PC-9 (cell line): ENCODE results near the gene GATA6. TPM values are rescaled to one million over a fixed set of nuclear protein-coding genes. Genes with fewer than 3 reads are reported as not detected.

ENCODE experiments used
- BruUV-seq: library from RNA; stranded (reverse); fragments of 400-500 nt; replicated peaks from 2 replicates; lab custom pipeline; 2021; lab: Mats Ljungman, UMichigan
- CTCF ChIA-PET: fragments of 300-600 bp; sonication (Branson Sonifier 250); formaldehyde crosslinking; loops from one replicate; lab custom pipeline; 2022; ENCODE audit warnings: antibody characterized with exemption; lab: Charles Lee
- POLR2A ChIA-PET: fragments of 300-600 bp; sonication (Branson Sonifier 250); formaldehyde crosslinking; loops from one replicate; lab custom pipeline; 2022; ENCODE audit warnings: antibody characterized with exemption; ENCODE audit not compliant: unreplicated experiment; lab: Charles Lee
- DNase-seq, 2 experiments: peaks; one replicate each; pipeline versions ENCODE4 v3.0.0 to v3.0.0-alpha.2; 2015 to 2022; ENCODE audit warnings: mixed read lengths in 1 of 2
- H2AFZ ChIP-seq: fragments of 200-600 bp; sonication (generic); 2 replicates; pipeline ENCODE4 v1.8.1; 2017; ENCODE audit warnings: antibody characterized with exemption
- H3F3A ChIP-seq: fragments of 200-600 bp; sonication (generic); 2 replicates; pipeline ENCODE4 v1.8.1; 2017; ENCODE audit warnings: antibody characterized with exemption, mild to moderate bottlenecking, low read depth; ENCODE audit not compliant: insufficient read depth
- H3K27ac ChIP-seq: fragments of 200-600 bp; sonication (generic); 2 replicates; pipeline ENCODE4 v1.6.1; 2016; ENCODE audit warnings: mixed run types
- H3K27me3 ChIP-seq: fragments of 200-600 bp; sonication (generic); 2 replicates; pipeline ENCODE4 v1.6.1; 2016; ENCODE audit warnings: low read depth, mixed run types; ENCODE audit not compliant: insufficient read depth
- H3K36me3 ChIP-seq: fragments of 200-600 bp; sonication (generic); 2 replicates; pipeline ENCODE4 v1.6.1; 2016; ENCODE audit warnings: low read depth, mixed run types
- H3K4me1 ChIP-seq: fragments of 200-600 bp; sonication (generic); replicated peaks from 2 replicates; pipeline ENCODE4 v1.6.1; 2016; ENCODE audit warnings: mixed run types; ENCODE audit not compliant: insufficient read depth
- H3K4me2 ChIP-seq: fragments of 200-600 bp; sonication (generic); 2 replicates; pipeline ENCODE4 v1.6.1; 2017; ENCODE audit warnings: mixed run types
- H3K4me3 ChIP-seq: fragments of 200-600 bp; sonication (generic); 2 replicates; pipeline ENCODE4 v1.6.1; 2016; ENCODE audit warnings: mixed run types
- H3K79me2 ChIP-seq: fragments of 200-600 bp; sonication (generic); 2 replicates; pipeline ENCODE4 v1.6.1; 2017; ENCODE audit warnings: low read depth, mixed run types
- H3K9me2 ChIP-seq: fragments of 200-600 bp; sonication (generic); 2 replicates; pipeline ENCODE4 v1.8.1; 2017; ENCODE audit warnings: mild to moderate bottlenecking; ENCODE audit not compliant: insufficient read depth
- H3K9me3 ChIP-seq: fragments of 200-600 bp; sonication (generic); 2 replicates; pipeline ENCODE4 v1.8.1; 2016; ENCODE audit warnings: low read depth; ENCODE audit not compliant: insufficient read depth
- H4K20me1 ChIP-seq: fragments of 200-600 bp; sonication (generic); 2 replicates; pipeline ENCODE4 v1.8.1; 2017; ENCODE audit not compliant: insufficient read depth
- CTCF ChIP-seq: fragments of 200-600 bp; sonication (generic); conservative IDR thresholded peaks from 2 replicates; pipeline ENCODE4 v1.6.1; 2017; ENCODE audit warnings: mixed run types, antibody characterized with exemption, mild to moderate bottlenecking, moderate library complexity
- EZH2 ChIP-seq: fragments of 200-600 bp; sonication (generic); IDR thresholded peaks from 2 replicates; pipeline ENCODE4 v1.8.0; 2017; ENCODE audit warnings: antibody characterized with exemption, low read depth
- intact Hi-C: fragments of 100-400 bp; cut with micrococcal nuclease; formaldehyde crosslinking; loops from one replicate; pipeline ENCODE4 v1.10.0; 2022; ENCODE audit not compliant: unreplicated experiment
- total RNA-seq: library from RNA; stranded (reverse); gene quantifications from 2 replicates; pipeline ENCODE4 v1.2.3, GENCODE V29; 2021

The GATA6 gene
- total RNA-seq, 1 experiment from 2014 or later, result 9.1 TPM

- H3K27me3 ChIP-seq, result no peaks in the 10 kb centered on the region
- BruUV-seq, result no TSS peak
- no peaks in the 10 kb centered on the region for H3F3A ChIP-seq
- no peak overlapping the region for H3K27ac ChIP-seq
- TF ChIP-seq CTCF, result no peak
- TF ChIP-seq EZH2, result no peak
- H2AFZ ChIP-seq, result no peak overlapping the region
- H3K9me3 ChIP-seq, result no peaks in the 10 kb centered on the region
- H3K79me2 ChIP-seq, result no peaks in the 10 kb centered on the region
- no peak overlapping the region for H3K4me3 ChIP-seq
- no peaks in the 10 kb centered on the region for H3K36me3 ChIP-seq
- ChIA-PET POLR2A (no interaction called here), CTCF (no interaction called here)
- H3K4me1 ChIP-seq, result no peaks in the 10 kb centered on the region
- intact Hi-C loops, result no loop called here
- no peak overlapping the region for H3K4me2 ChIP-seq
- no peak for DNase-seq
- H3K9me2 ChIP-seq, result no peaks in the 10 kb centered on the region
- no peaks in the 10 kb centered on the region for H4K20me1 ChIP-seq
These were observed 39.6 kb upstream of the GATA6 start for GRCh38 chr18:22129778-22130177.

- H3K79me2 ChIP-seq, result no peaks in the 10 kb centered on the region
These were observed 37.1 kb upstream of the GATA6 start for GRCh38 chr18:22132258-22132657.

GRCh38 chr18:22132763-22133162 is 36.6 kb upstream of the GATA6 start:
- Histone ChIP-seq H3K27me3 (no peaks in the 10 kb centered on the region), H3K4me3 (no peak overlapping the region), H3K9me2 (no peaks in the 10 kb centered on the region), H3K27ac (no peak overlapping the region), H3K4me2 (no peak overlapping the region), H3F3A (no peaks in the 10 kb centered on the region), H2AFZ (no peak overlapping the region), H3K9me3 (no peaks in the 10 kb centered on the region), H3K79me2 (no peaks in the 10 kb centered on the region), H4K20me1 (no peaks in the 10 kb centered on the region), H3K36me3 (no peaks in the 10 kb centered on the region), H3K4me1 (no peaks in the 10 kb centered on the region)
- intact Hi-C loops, result no loop called here
- no peak for TF ChIP-seq CTCF
- TF ChIP-seq EZH2, result no peak
- ChIA-PET CTCF (no interaction called here), POLR2A (no interaction called here)
- DNase-seq, result no peak
- BruUV-seq, result no TSS peak

More at GRCh38 chr18:22132258-22132657, 37.1 kb upstream of the GATA6 start:
- no peak overlapping the region for H3K27ac ChIP-seq
- no peaks in the 10 kb centered on the region for H3K9me3 ChIP-seq
- intact Hi-C loops, result no loop called here
- H3K9me2 ChIP-seq, result no peaks in the 10 kb centered on the region
- H3K4me2 ChIP-seq, result no peak overlapping the region
- no peaks in the 10 kb centered on the region for H4K20me1 ChIP-seq
- H3K4me3 ChIP-seq, result no peak overlapping the region
- H3F3A ChIP-seq, result no peaks in the 10 kb centered on the region
- H2AFZ ChIP-seq, result no peak overlapping the region
- no peak for DNase-seq
- H3K4me1 ChIP-seq, result no peaks in the 10 kb centered on the region
- H3K36me3 ChIP-seq, result no peaks in the 10 kb centered on the region
- POLR2A ChIA-PET, result no interaction called here
- TF ChIP-seq CTCF (no peak), EZH2 (no peak)
- no peaks in the 10 kb centered on the region for H3K27me3 ChIP-seq
- no TSS peak for BruUV-seq
- CTCF ChIA-PET, result no interaction called here
